Stimulated activated CD4-positive, alpha-beta T cell treated with anti-CD3 and anti-CD28 coated beads, Interleukin-2, amount 100 ng/mL, for 4 hours (primary cell): ENCODE measurements around the gene TMEM119.

Experiments used
- DNase-seq: peaks from one replicate; pipeline ENCODE4 v3.0.0-alpha.2; 2020; ENCODE audit warnings: low read depth

The TMEM119 gene

GRCh38 chr12:108616359-108616758 lies 18.5 kb upstream of the TMEM119 start:
- DNase-seq, result no peak

DNA sequence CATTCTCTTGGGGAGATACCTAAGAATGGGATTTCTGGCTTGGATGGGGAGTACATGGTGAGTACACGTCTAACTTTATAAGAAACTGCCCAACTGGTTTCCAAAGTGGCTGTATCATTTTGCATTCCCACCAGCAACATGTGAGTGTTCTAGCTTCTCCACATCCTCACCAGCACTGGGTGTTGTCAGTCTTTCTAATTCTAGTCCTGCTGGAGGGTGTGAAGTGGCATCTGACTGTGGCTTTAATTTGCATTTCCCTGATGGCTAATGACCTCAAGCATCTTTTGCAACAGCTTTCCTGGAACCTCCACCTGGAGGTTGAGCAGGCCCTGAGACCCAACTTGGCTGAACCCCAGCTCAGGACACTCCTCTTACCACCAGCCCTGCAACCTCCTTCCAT lies 18.0 kb upstream of the TMEM119 start:
- DNase-seq, result no peak

DNA sequence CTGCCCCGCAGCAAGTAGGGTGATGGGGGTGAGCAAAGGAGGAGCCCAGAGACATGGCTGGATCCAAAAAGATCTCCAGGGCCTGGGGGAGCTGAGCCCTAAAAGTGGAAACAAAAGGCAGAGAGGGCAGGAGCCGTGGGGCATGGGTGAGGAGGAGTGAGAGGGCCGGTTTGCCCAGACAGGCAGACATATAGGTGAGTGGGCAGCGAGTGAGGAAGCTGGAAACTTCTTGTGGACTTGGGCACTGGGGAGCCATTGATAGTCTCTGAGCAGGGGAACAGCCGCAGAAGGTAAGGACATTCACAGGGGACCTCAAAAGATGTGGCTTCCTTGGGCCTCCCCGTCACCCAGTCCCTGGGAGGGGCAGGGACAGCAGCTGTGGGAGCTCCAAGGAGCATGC lies 16.8 kb upstream of the TMEM119 start:
- DNase-seq, result no peak

DNA sequence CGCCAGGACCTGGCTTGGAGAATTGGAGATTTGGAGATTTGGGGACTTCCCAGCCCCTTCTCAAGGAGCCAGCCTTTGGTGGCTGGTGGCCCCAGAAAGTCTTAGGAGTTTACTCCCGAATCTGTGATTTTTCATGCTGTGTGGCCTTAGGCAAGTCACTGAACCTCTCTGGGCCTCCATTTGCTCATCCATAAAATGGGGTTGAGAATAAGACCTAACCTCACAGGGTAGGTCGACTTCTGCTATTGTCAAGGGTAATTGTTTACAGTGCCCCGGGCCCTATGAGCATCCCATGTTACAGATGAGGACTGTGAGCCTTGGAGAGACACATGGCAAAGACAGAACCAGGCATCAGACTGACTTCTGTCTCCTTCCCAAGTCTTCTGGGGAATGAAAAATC lies 16.2 kb upstream of the TMEM119 start:
- no peak for DNase-seq

DNA sequence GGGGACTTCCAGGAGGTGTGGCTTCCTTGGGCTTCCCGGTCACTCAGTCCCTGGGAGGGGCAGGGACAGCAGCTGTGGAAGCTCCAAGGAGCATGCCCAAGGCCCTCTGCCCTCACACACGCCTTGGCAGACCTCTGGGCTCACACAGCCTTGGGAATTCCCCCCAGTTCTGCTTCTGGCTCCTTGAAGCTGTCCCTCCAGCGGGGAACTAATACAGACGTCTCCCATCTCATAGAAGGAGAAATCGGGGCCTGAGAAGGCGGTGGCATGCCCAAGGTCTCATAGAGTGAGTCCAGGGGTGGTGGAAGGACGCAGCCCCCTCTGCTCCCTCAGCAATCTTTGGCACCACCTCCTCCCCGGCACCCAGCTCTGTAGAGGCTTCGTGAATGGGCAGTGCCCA lies 15.7 kb upstream of the TMEM119 start:
- no peak for DNase-seq

- no peak for DNase-seq
Observed at GRCh38 chr12:108612788-108613282, 15.0 kb upstream of the TMEM119 start.

DNA sequence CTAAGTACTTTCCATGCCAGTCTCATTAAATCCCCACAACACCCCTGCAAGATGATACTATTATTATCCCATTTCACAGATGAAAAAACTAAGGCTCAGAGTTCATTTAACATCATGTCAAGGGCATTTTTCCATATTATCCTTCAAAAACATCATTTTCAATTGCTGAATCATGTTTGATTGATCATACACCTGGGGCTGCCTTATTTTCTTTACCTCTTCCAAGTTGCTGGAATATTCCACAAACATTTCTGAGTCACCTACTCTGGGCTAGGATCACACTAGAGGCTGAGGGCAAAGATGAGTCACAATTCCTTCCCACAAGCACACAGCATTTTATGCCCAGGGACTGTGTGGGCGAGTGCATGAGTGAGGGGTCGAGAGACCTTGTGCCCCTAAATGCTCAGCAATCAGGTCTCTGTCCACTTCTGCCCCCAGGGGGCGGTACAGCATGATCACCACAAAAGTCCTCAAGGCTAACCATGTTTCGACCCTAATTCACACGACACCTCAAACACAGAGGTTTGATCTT lies 14.1 kb upstream of the TMEM119 start:
- DNase-seq, result peak; percentile 43

- no peak for DNase-seq
Observed at GRCh38 chr12:108610856-108611605, 13.1 kb upstream of the TMEM119 start.

GRCh38 chr12:108610336-108610815 lies 12.5 kb upstream of the TMEM119 start:
- no peak for DNase-seq

DNA sequence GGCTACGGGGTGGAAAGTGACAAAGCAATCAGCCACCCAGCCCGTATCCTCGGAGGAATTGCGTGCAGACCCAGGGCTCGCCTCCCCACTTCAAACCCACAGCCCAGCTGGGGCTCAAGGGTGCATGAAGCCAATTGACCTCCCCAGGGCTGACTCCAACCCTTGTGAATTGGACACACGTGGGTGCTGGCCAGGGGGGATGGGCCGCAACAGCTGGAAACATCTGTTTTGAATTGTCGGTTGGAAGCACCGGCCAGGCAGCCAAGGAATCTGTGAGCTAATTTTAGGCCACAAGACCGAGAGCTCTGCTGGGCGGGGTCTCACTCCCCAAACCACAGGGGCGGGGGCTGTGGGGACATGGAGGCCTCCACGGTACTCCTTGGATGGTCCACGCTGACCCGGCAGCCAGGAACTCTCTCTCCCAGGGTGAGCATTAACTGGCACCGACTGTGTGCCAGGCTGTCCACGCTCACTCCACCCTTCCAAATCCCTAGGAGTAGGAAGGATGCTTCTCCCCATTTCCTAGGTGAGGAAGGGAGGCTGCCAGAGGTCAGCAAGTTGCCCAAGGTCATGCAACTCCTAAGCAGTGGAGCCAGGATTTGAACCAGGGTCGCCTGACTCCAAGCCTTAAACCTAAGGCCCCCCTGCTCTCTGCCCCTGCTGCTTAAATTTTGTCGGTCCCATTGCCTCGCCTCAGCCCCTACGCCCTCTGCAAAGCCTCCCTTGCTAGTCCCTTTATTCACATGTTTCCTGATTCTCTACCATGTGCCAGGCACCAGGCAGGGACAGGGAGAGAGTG lies 11.9 kb upstream of the TMEM119 start:
- no peak for DNase-seq

GRCh38 chr12:108608616-108609015 lies 10.7 kb upstream of the TMEM119 start:
- no peak for DNase-seq

DNA sequence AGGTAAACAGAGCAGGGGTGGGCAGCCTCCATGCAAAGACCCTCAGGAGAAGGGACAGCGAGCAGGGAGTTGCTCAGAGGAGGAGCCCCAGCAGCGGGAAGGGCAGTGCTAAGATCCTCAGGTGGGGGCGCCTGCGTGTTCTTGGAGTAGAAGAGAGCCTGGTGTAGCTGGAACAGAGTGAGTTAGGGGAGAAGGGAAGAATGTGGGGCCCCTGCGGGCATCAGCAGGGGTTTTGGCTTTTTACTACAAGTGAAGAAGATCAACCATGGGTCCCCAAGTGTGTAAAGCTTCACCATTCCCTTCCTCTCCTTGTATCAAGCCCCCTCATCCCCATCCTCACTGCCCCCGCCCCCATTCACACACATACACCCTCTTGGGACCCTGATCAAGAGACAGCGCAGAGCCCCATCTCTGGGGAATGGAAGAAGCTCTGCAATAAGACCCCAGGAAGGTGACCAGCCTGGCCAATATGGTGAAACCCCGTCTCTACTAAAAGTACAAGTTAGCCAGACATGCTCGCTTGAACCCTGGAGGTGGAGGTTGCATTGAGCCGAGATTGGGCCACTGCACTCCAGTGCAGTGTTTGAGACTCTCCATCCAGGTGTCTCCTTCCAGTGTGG lies 10.2 kb upstream of the TMEM119 start:
- DNase-seq, result no peak

GRCh38 chr12:108606492-108606891 lies 8.6 kb upstream of the TMEM119 start:
- DNase-seq, result no peak

DNA sequence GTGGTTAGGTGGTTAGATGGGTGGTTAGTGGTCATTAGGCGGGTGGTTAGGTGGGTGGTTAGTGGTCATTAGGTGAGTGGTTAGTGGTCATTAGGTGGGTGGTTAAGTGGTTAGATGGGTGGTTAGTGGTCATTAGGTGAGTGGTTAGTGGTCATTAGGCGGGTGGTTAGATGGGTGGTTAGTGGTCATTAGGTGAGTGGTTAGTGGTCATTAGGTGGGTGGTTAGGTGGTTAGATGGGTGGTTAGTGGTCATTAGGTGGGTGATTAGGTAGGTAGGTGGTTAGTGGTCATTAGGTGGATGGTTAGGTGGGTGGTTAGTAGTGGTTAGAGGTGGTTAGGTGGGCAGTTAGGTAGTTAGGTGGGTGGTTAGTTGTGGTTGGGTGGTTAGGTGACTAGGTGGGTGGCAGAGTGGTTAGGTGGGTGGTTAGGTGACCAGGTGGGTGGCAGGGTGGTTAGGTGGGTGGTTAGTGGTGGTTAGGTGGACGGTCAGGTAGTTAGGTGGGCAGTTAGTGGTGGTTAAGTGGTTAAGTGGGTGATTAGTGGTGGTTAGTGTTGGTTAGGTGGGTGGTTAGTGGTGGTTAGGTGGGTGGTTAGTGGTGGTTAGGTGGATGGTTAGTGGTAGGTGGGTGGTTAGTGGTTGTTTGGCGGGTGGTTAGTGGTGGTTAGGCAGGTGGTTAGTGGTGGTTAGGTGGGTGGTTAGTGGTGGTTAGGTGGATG lies 8.0 kb upstream of the TMEM119 start:
- no peak for DNase-seq

- DNase-seq, result no peak
Observed at GRCh38 chr12:108605000-108605689, 7.3 kb upstream of the TMEM119 start.

- no peak for DNase-seq
Observed at GRCh38 chr12:108604208-108604941, 6.5 kb upstream of the TMEM119 start.

GRCh38 chr12:108603743-108604142 lies 5.9 kb upstream of the TMEM119 start:
- no peak for DNase-seq

DNA sequence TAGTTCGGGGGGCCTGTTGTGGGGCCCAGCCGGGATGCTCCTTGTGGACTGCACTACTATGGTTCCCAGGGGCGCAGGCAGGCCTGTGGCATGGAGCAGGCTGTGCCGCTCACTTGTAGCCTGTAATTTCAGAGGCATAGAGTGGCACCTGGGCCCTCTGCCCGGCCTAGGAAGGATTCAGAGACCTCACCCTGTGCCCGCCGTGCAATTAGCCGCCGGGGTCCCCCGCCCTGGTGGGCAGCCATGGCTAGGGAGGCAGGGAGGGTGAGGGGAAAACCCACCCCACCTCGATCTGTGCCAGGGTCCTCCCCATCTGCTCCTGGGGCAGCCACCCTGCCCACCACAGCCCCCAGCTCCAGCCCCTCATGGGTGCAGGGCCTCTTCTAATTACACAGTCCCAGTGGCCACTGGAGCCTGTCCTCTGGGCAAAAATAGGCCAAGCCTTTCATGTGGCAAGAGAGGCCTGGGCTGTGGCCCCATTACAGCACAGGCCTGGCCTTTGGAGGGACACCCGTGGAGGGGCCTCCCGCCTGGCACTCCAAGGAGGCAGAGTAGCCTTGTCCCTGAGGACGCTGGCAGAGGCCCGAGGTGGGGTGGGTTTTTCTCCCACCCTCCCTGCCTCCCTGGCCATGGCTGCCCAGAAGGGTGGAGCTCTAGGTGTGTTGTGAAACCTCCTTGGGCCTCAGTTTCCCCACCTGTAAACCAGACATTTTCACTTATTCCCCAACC lies 5.3 kb upstream of the TMEM119 start:
- no peak for DNase-seq

DNA sequence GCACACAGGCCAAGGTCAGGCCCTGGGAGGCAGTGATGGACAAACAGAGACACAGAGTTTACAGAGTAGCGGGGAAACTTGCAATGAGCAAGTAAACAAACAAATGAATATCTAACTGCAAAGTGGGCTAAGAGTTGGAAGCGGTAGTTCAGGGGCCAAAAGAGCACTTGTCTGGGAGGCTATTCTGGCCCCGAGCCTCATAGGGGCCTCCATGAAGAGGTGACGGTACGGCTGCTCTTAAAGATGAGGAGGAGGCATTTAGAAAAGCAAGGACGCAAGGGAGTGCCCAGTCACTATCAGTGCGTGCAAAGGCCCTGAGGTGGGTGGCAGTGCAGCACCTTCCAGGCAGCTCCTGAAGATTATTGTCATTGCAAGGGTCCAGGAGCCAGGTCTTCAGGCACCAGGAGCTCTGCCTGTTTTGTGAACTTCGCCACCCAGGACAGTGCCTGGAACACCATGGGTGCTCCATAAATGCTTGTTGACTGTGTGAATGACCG lies 4.4 kb upstream of the TMEM119 start:
- no peak for DNase-seq

DNA sequence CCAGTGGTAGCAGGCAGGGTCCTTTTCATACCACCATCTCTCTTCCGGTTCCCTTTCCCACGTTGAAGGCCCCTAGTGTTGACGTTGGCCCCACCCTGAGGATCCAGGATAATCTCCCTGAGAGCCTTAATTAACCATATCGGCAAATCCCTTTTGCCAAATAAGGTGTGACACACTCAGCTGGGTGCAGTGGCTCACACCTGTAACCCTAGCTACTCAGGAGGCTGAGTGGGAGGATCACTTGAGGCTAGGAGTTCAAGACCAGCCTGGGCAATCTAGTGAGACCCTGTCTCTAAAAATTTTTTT lies 2.8 kb upstream of the TMEM119 start:
- no peak for DNase-seq
